Smooth muscle cell (in vitro differentiated cells): ENCODE data around the gene RGS13. TPM values are rescaled to one million over a fixed set of nuclear protein-coding genes. Genes with fewer than 3 reads are reported as not detected.
A peak's percentile ranks its signal among the peaks of the same experiment; 100 is the strongest.

Experiments used
- DNase-seq: peaks from one replicate; lab custom pipeline; 2025; ENCODE audit not compliant: unreplicated experiment; lab: John Stamatoyannopoulos, UW
- H2AFZ ChIP-seq: fragments of 200-600 bp; sonication (generic); 2 replicates; pipeline ENCODE4 v1.6.0; 2016; ENCODE audit warnings: antibody characterized with exemption, low read depth, mild to moderate bottlenecking
- H3F3A ChIP-seq: fragments of 200-600 bp; sonication (generic); 2 replicates; pipeline ENCODE4 v1.6.0; 2017; ENCODE audit warnings: antibody characterized with exemption, low read depth
- H3K27ac ChIP-seq: fragments of 200-600 bp; sonication (generic); 2 replicates; pipeline ENCODE4 v1.5.1; 2016; ENCODE audit warnings: low read depth, mild to moderate bottlenecking
- H3K27me3 ChIP-seq: fragments of 200-600 bp; sonication (generic); 2 replicates; pipeline ENCODE4 v1.6.1; 2016; ENCODE audit warnings: low read depth, mild to moderate bottlenecking
- H3K36me3 ChIP-seq: fragments of 200-600 bp; sonication (generic); 2 replicates; pipeline ENCODE4 v1.5.1; 2016; ENCODE audit warnings: low read depth
- H3K4me1 ChIP-seq: fragments of 200-600 bp; sonication (generic); 2 replicates; pipeline ENCODE4 v1.5.1; 2016; ENCODE audit warnings: low read depth
- H3K4me2 ChIP-seq: fragments of 200-600 bp; sonication (generic); 2 replicates; pipeline ENCODE4 v1.6.0; 2016; ENCODE audit warnings: mild to moderate bottlenecking
- H3K4me3 ChIP-seq: fragments of 200-600 bp; sonication (generic); 2 replicates; pipeline ENCODE4 v1.5.1; 2016; ENCODE audit warnings: mild to moderate bottlenecking
- H3K79me2 ChIP-seq: fragments of 200-600 bp; sonication (generic); 2 replicates; pipeline ENCODE4 v1.6.0; 2016; ENCODE audit warnings: low read depth, mild to moderate bottlenecking
- H3K9ac ChIP-seq: fragments of 200-600 bp; sonication (generic); 2 replicates; pipeline ENCODE4 v1.6.0; 2016; ENCODE audit warnings: low read depth
- H3K9me3 ChIP-seq: fragments of 200-600 bp; sonication (generic); replicated peaks from 2 replicates; pipeline ENCODE4 v1.5.1; 2016; ENCODE audit warnings: low read depth
- H4K20me1 ChIP-seq: fragments of 200-600 bp; sonication (generic); 2 replicates; pipeline ENCODE4 v1.6.0; 2016; ENCODE audit warnings: low read depth
- CTCF ChIP-seq: fragments of 200-600 bp; sonication (generic); IDR thresholded peaks from 2 replicates; pipeline ENCODE4 v1.5.1; 2017; ENCODE audit warnings: borderline replicate concordance, mild to moderate bottlenecking, antibody characterized with exemption; ENCODE audit not compliant: insufficient read depth, poor library complexity, severe bottlenecking
- WGBS: methylation state at CpG from one replicate; pipeline ENCODE4 v1.1.7; 2016; ENCODE audit warnings: low lambda C conversion rate; 5-methylcytosine and 5-hydroxymethylcytosine counted together
- polyA plus RNA-seq: library from polyadenylated mRNA; unstranded; fragments of >200 nt; fragmentation: Nextera tagmentation; extraction: Ambion mirVana; gene quantifications from 2 replicates; pipeline ENCODE4 v1.2.1, GENCODE V29; 2016
- total RNA-seq: library from RNA; depleted of rRNA; stranded (reverse); fragments of >200 nt; gene quantifications from 2 replicates; pipeline ENCODE4 v1.2.3, GENCODE V29; 2014

The RGS13 gene
- total and polyA plus RNA-seq, 2 experiments from 2014 or later = 0.45 TPM; not detected in 1

- Histone ChIP-seq H3K9ac (no peak overlapping the region), H3F3A (peaks cover 21% of the 10 kb centered on the region), H3K4me3 (no peak overlapping the region), H3K27ac (no peak overlapping the region), H3K9me3 (no peaks in the 10 kb centered on the region), H2AFZ (no peak overlapping the region), H3K79me2 (no peaks in the 10 kb centered on the region), H3K36me3 (no peaks in the 10 kb centered on the region), H3K4me1 (peaks cover 27% of the 10 kb centered on the region), H3K4me2 (no peak overlapping the region), H4K20me1 (no peaks in the 10 kb centered on the region), H3K27me3 (no peaks in the 10 kb centered on the region)
- DNase-seq = no peak
- TF ChIP-seq CTCF = no peak
- 67% methylated on average over 1 of the region's 1 CpG for WGBS
Observed at GRCh38 chr1:192628396-192629057, 7.4 kb upstream of the RGS13 start.

DNA sequence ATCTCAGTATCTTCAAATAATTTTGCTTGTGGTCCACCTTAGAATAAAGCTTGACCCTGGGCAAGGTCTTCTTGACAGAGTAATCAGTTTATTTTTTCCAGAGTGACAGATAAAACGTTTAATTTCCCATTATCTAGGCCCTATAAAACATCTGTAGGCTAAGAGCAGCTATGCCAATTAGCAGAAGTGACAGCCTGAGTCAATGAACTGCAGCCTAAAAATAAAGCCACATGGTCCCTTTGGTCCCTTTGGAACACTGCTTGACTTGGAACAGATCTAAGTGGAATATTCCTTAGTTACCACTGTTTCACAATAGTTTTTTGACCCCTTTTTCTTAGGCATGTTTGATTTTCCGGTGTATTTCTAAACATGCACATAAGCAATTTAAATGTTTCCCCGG is 6.3 kb upstream of the RGS13 start:
- Histone ChIP-seq H3K27ac (no peak overlapping the region), H3K27me3 (no peaks in the 10 kb centered on the region), H3K79me2 (no peaks in the 10 kb centered on the region), H3K9me3 (no peaks in the 10 kb centered on the region), H3K36me3 (no peaks in the 10 kb centered on the region), H3K4me1 (peaks cover 35% of the 10 kb centered on the region), H4K20me1 (no peaks in the 10 kb centered on the region), H3K9ac (no peak overlapping the region), H2AFZ (no peak overlapping the region), H3F3A (peaks cover 21% of the 10 kb centered on the region), H3K4me2 (no peak overlapping the region), H3K4me3 (no peak overlapping the region)
- DNase-seq = no peak
- 71% methylated on average over 3 of the region's 3 CpGs for WGBS
- TF ChIP-seq CTCF = no peak

DNA sequence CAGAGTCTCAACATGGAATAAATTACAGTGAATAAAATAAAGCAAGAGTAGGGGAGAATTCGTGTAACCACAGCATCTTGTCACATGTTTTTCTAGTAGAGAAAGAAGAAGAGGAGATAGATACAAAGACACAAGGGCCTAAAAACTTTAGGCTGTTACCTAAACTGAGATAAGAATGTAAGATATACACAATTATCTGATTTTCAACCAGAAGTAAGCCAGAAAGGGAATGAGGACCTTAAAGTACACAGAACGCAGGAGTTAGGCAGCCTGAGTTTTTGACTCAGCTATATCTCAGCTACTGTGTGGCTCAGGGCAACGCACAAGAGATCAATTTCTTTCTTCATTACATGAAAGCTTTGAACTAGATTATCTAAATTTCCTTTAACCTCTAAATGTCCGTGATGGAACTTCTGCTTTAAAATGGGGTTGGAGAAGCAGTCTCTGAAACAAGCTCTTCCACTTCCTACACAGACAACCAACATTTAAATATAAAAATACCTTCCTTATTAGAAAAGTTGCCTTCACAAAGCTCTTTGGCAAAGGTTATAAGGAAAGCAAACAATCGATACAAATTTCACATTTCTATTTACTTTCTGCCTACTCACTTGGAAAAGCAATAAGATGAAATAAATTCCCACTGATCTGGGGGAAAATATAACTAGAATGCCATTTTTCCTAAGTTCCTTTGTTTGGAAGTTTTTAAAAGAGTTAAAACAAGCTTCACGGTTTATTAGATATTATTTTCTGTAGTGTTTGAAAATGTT is 5.2 kb upstream of the RGS13 start:
- H2AFZ ChIP-seq = peak overlapping the region; percentile 84
- WGBS = 46% methylated on average over 6 of the region's 6 CpGs
- H3K36me3 ChIP-seq = no peaks in the 10 kb centered on the region
- H3F3A ChIP-seq = peaks cover 21% of the 10 kb centered on the region
- H3K4me2 ChIP-seq = peak overlapping the region; percentile 76
- no peak overlapping the region for H3K9ac ChIP-seq
- no peaks in the 10 kb centered on the region for H3K27me3 ChIP-seq
- H3K9me3 ChIP-seq = no peaks in the 10 kb centered on the region
- no peaks in the 10 kb centered on the region for H3K79me2 ChIP-seq
- peak overlapping the region; percentile 80 for H3K27ac ChIP-seq
- H3K4me1 ChIP-seq = peaks cover 35% of the 10 kb centered on the region
- H4K20me1 ChIP-seq = no peaks in the 10 kb centered on the region
- peak overlapping the region; percentile 3 for H3K4me3 ChIP-seq
- no peak for TF ChIP-seq CTCF
- no peak for DNase-seq

DNA sequence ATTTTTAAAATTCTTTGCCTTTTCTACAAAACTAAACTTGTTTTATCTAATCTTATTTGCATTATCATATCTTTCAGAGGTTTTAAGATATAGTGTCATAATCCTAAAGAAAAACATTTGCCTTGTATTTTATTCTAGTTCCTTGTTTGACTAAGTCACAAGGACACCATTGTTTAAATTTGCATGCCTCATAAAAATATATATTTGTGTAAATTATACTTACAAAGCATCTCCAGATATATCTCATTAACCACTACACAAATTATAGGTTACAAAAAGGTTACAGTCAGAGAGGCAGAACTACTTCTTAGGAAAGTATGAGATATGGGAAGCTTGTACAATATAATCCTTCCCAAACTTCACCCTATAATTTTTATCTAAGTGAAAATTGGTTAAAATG is 4.2 kb upstream of the RGS13 start:
- no peaks in the 10 kb centered on the region for H4K20me1 ChIP-seq
- no peak for DNase-seq
- H3K27me3 ChIP-seq = no peaks in the 10 kb centered on the region
- peak overlapping the region; percentile 84 for H2AFZ ChIP-seq
- H3K4me3 ChIP-seq = peak overlapping the region; percentile 3
- peak overlapping the region; percentile 80 for H3K27ac ChIP-seq
- H3F3A ChIP-seq = peaks cover 21% of the 10 kb centered on the region
- H3K4me2 ChIP-seq = peak overlapping the region; percentile 76
- H3K79me2 ChIP-seq = no peaks in the 10 kb centered on the region
- H3K9ac ChIP-seq = no peak overlapping the region
- H3K9me3 ChIP-seq = no peaks in the 10 kb centered on the region
- TF ChIP-seq CTCF = no peak
- peaks cover 35% of the 10 kb centered on the region for H3K4me1 ChIP-seq
- no peaks in the 10 kb centered on the region for H3K36me3 ChIP-seq
